ENCODE data around the gene CREG1. TPM values are rescaled to one million over a fixed set of nuclear protein-coding genes. Genes with fewer than 3 reads are reported as not detected.

CREG1 gene
- total and polyA plus RNA-seq, 2 of the 8 experiments (the other 6 are each of a cell fraction or from before 2014, with no cell fraction given), result 29.8 to 30.1 TPM

- Histone ChIP-seq H3K79me2 (ENCODE audit: control insufficient read depth in 1 of 2, insufficient read depth in 2 of 2, low read length in 2 of 2) (0 out of 4 replicates have a peak, but pooled peaks cover 0 to 2% of the 10 kb centered on the region in 2 experiments), H3K14ac (ENCODE audit: insufficient read length) (no peak overlapping the region), H3K9me3 (ENCODE audit: insufficient read depth in 2 of 2, low read depth in 1 of 2, low read length in 1 of 2) (no peaks in the 10 kb centered on the region), H4K20me1 (replicated peaks in 1 of 2; ENCODE audit: control insufficient read depth in 1 of 2, insufficient read depth in 2 of 2, low read length in 2 of 2) (peaks cover 0 to 1% of the 10 kb centered on the region in 2 experiments), H2BK120ac (replicated peaks; ENCODE audit: low read depth, low read length) (no peak overlapping the region), H2BK15ac (ENCODE audit: low read length) (no peak overlapping the region), H3K56ac (replicated peaks; ENCODE audit: insufficient read length, low read depth, low read length) (no peak overlapping the region), H2AK5ac (ENCODE audit: low read depth, low read length) (no peak overlapping the region), H3K23me2 (ENCODE audit: low read depth, low read length) (peaks cover 10% of the 10 kb centered on the region), H4K91ac (replicated peaks; ENCODE audit: insufficient read length, low read length) (no peak overlapping the region), H3K9ac (replicated peaks in 1 of 4; ENCODE audit: extremely low read depth in 1 of 4, low read depth in 3 of 4, low read length in 3 of 4) (no peak overlapping the region), H3K18ac (ENCODE audit: extremely low read depth, low read length) (no peak overlapping the region), H2BK5ac (ENCODE audit: low read depth, low read length) (no peak overlapping the region), H4K5ac (ENCODE audit: insufficient read length, low read depth, low read length) (no peak overlapping the region), H3K4me3 (ENCODE audit: extremely low read depth in 1 of 4, insufficient read depth in 2 of 4, low read depth in 3 of 4, low read length in 4 of 4) (no peak overlapping the region), H3K4me2 (ENCODE audit: insufficient read depth in 1 of 2, low read depth in 2 of 2, low read length in 2 of 2) (no peak overlapping the region), H3K79me1 (ENCODE audit: low read depth, low read length) (0 out of 2 replicates have a peak, but pooled peaks cover 2% of the 10 kb centered on the region), H3K27me3 (replicated peaks in 1 of 4; ENCODE audit: control insufficient read depth in 3 of 4, extremely low read depth in 1 of 4, insufficient read depth in 3 of 4, low read length in 3 of 4) (no peaks in the 10 kb centered on the region; a peak in 1 of 7 replicates), H3K23ac (ENCODE audit: insufficient read length) (no peak overlapping the region), H3K4me1 (replicated peaks in 1 of 4; ENCODE audit: control insufficient read depth in 3 of 4, insufficient read depth in 4 of 4, low read length in 3 of 4) (no peaks in the 10 kb centered on the region; a peak in 1 of 7 replicates), H3K36me3 (ENCODE audit: control insufficient read depth in 2 of 4, insufficient read depth in 4 of 4, low read length in 3 of 4) (no peaks in the 10 kb centered on the region), H2AFZ (ENCODE audit: low read length) (no peak overlapping the region), H2BK12ac (ENCODE audit: low read depth, low read length) (no peak overlapping the region), H3K4ac (replicated peaks; ENCODE audit: insufficient read length, low read depth, low read length) (no peak overlapping the region), H3K27ac (ENCODE audit: low read depth, low read length) (no peak overlapping the region), H2BK20ac (ENCODE audit: low read length) (no peak overlapping the region), H4K8ac (ENCODE audit: extremely low read depth, insufficient read depth, low read length) (no peak overlapping the region)
- ChIA-PET POLR2A (ENCODE audit: partially characterized antibody) (interaction anchor here (0.8 to 1.3 kb wide), 3 partner anchors 16 to 336 kb away, joined by 3 read pairs; partner anchors contain the start of gene POU2F1), CTCF (ENCODE audit: partially characterized antibody) (interaction anchor here (0.7 to 4.3 kb wide), 36 partner anchors 9 to 730 kb away, joined by 3 to 38 read pairs (median 3); partner anchors contain the start of gene RCSD1)
- peak in 1 of 2 experiments; percentile 87 for DNase-seq (ENCODE audit: low read depth in 1 of 2, low spot score in 2 of 2)
- peak; percentile 88 for FAIRE-seq
- WGBS, 2 experiments (ENCODE audit: extremely low coverage in 1 of 2, insufficient coverage in 1 of 2, insufficient read length in 1 of 2, insufficient replicate concordance in 2 of 2, low coverage in 1 of 2, low lambda C conversion rate in 2 of 2, missing lambda C conversion rate in 1 of 2), result 27% methylated on average over 5 of the region's 5 CpGs; no CpG with 5 or more reads in 1 of the 2 experiments
- TF ChIP-seq NRF1 (IDR thresholded peaks at IDR 0.05; ENCODE audit: low read depth, low read length) (no peak), RXRA (IDR thresholded peaks at IDR 0.05; ENCODE audit: insufficient read depth, low read depth, low read length) (no peak), NANOG (IDR thresholded peaks at IDR 0.05; ENCODE audit: insufficient read depth, low read depth, low read length, poor library complexity, severe bottlenecking) (no peak), POLR2A (IDR thresholded peaks at IDR 0.05; ENCODE audit: control extremely low read depth in 1 of 2, low read depth in 2 of 2, low read length in 2 of 2) (no peak), KDM5A (IDR thresholded peaks at IDR 0.05; ENCODE audit: low read length) (no peak), TAF7 (optimal IDR thresholded peaks at IDR 0.05; ENCODE audit: borderline replicate concordance, low read depth, low read length) (no peak), CEBPB (IDR thresholded peaks at IDR 0.05; ENCODE audit: low read depth, low read length) (peak; percentile 80), CREB1 (IDR thresholded peaks at IDR 0.05) (peak; percentile 69; the same call in 1 of the 2 replicates), CTCF (IDR thresholded peaks at IDR 0.05; ENCODE audit: control extremely low read depth in 1 of 3, insufficient read depth in 1 of 3, low read depth in 1 of 3, low read length in 3 of 3) (peak in 2 of 3 experiments; percentile 75 to 91; a peak in 3 of 4 replicates), BRCA1 (IDR thresholded peaks at IDR 0.05; ENCODE audit: low read depth, low read length) (no peak)
Observed at GRCh38 chr1:167555971-167556714, 2.6 kb upstream of the CREG1 start.

All from H1 (cell line).